ENCODE measurements around the gene SCAMP3.

GRCh38 chr1:155241841-155242264, 20.3 kb downstream of the SCAMP3 start:
- TF ChIP-seq CTCF (IDR thresholded peaks at IDR 0.05) (no peak), POLR2A (IDR thresholded peaks at IDR 0.05) (no peak)
